Measurements from ENCODE around the gene PPIH.
"Not testable (repeated sequence)": the region's sequence is repeated elsewhere in the genome, so short reads cannot be mapped to it uniquely, and the experiment has no call there.

The PPIH gene

GRCh38 chr1:42657981-42658876 is at the start of gene PPIH:
Gene PPIH, plus strand, starts transcription at chr1:42658423. Its CDS starts 24 bp downstream, at chr1:42658447.
- peak within 1 kb of the TSS; percentile 81 for H3K4me3 ChIP-seq (replicated peaks; ENCODE audit: low read depth, low read length)
- peaks cover 3% of the 10 kb centered on the region; the same call in 1 of the 2 replicates for H3K36me3 ChIP-seq (ENCODE audit: control insufficient read depth, insufficient read depth, low read length)
- peak; percentile 95 for DNase-seq (ENCODE audit: extremely low read depth, insufficient read length)
- H3K27me3 ChIP-seq (replicated peaks; ENCODE audit: control insufficient read depth, insufficient read depth, low read length): no peaks in the 10 kb centered on the region
- TF ChIP-seq, protein P1, sequence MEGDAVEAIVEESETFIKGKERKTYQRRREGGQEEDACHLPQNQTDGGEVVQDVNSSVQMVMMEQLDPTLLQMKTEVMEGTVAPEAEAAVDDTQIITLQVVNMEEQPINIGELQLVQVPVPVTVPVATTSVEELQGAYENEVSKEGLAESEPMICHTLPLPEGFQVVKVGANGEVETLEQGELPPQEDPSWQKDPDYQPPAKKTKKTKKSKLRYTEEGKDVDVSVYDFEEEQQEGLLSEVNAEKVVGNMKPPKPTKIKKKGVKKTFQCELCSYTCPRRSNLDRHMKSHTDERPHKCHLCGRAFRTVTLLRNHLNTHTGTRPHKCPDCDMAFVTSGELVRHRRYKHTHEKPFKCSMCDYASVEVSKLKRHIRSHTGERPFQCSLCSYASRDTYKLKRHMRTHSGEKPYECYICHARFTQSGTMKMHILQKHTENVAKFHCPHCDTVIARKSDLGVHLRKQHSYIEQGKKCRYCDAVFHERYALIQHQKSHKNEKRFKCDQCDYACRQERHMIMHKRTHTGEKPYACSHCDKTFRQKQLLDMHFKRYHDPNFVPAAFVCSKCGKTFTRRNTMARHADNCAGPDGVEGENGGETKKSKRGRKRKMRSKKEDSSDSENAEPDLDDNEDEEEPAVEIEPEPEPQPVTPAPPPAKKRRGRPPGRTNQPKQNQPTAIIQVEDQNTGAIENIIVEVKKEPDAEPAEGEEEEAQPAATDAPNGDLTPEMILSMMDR (IDR thresholded peaks at IDR 0.05; ENCODE audit: insufficient read depth, low read length, poor library complexity, severe bottlenecking): no peak

DNA sequence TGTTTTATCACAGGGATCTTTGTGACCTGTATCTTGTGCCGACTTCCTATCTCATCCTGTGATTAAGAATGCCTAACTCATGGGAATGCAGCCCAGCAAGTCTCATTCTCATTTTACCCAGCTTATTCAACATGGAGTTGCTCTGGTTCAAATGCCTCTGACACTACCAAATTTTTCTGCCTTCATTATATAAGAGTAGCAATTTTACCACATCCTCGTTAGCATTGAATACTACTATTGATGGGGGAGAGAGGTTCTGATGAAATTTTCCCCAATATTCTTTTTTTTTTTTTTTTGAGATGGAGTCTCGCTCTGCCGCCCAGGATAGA is 44.5 kb upstream of the PPIH start:
- TF ChIP-seq, protein P1 (IDR thresholded peaks at IDR 0.05; ENCODE audit: insufficient read depth, low read length, poor library complexity, severe bottlenecking): no peak
- Histone ChIP-seq H3K36me3 (ENCODE audit: control insufficient read depth, insufficient read depth, low read length) (no peaks in the 10 kb centered on the region), H3K27me3 (replicated peaks; ENCODE audit: control insufficient read depth, insufficient read depth, low read length) (no peaks in the 10 kb centered on the region), H3K4me3 (replicated peaks; ENCODE audit: low read depth, low read length) (no peak overlapping the region)
- no peak for DNase-seq (ENCODE audit: extremely low read depth, insufficient read length)

GRCh38 chr1:42618866-42619265 is 39.4 kb upstream of the PPIH start:
- TF ChIP-seq, protein P1 (IDR thresholded peaks at IDR 0.05; ENCODE audit: insufficient read depth, low read length, poor library complexity, severe bottlenecking): no peak
- no peaks in the 10 kb centered on the region for H3K36me3 ChIP-seq (ENCODE audit: control insufficient read depth, insufficient read depth, low read length)
- H3K27me3 ChIP-seq (replicated peaks; ENCODE audit: control insufficient read depth, insufficient read depth, low read length): no peaks in the 10 kb centered on the region
- DNase-seq (ENCODE audit: extremely low read depth, insufficient read length): no peak
- H3K4me3 ChIP-seq (replicated peaks; ENCODE audit: low read depth, low read length): no peak overlapping the region

GRCh38 chr1:42620307-42620706 is 37.9 kb upstream of the PPIH start:
- H3K4me3 ChIP-seq (replicated peaks; ENCODE audit: low read depth, low read length): no peak overlapping the region
- H3K36me3 ChIP-seq (ENCODE audit: control insufficient read depth, insufficient read depth, low read length): no peaks in the 10 kb centered on the region
- TF ChIP-seq, protein P1 (IDR thresholded peaks at IDR 0.05; ENCODE audit: insufficient read depth, low read length, poor library complexity, severe bottlenecking): no peak
- H3K27me3 ChIP-seq (replicated peaks; ENCODE audit: control insufficient read depth, insufficient read depth, low read length): no peaks in the 10 kb centered on the region
- no peak for DNase-seq (ENCODE audit: extremely low read depth, insufficient read length)

GRCh38 chr1:42621180-42621579 is 37.0 kb upstream of the PPIH start:
- not testable (repeated sequence) for H3K4me3 ChIP-seq (replicated peaks; ENCODE audit: low read depth, low read length); H3K36me3 ChIP-seq (ENCODE audit: control insufficient read depth, insufficient read depth, low read length); H3K27me3 ChIP-seq (replicated peaks; ENCODE audit: control insufficient read depth, insufficient read depth, low read length); DNase-seq (ENCODE audit: extremely low read depth, insufficient read length)

DNA sequence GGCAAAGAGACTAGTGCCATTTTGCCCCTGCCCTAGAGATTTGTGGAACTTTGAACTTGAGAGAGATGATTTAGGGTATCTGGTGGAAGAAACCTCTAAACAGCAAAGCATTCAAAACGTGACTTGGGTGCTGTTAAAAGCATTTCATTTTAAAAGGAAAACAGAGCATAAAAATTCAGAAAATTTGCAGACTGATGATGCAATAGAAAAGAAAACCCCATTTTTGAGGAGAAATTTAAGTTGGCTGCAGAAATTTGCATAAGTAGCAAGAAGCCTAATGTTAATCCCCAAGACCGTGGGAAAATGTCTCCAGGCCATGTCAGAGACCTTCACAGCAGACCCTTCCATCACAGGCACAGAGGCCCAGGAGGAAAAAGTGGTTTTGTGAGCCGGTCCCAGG is 31.0 kb upstream of the PPIH start:
- H3K4me3 ChIP-seq (replicated peaks; ENCODE audit: low read depth, low read length); H3K36me3 ChIP-seq (ENCODE audit: control insufficient read depth, insufficient read depth, low read length); DNase-seq (ENCODE audit: extremely low read depth, insufficient read length); H3K27me3 ChIP-seq (replicated peaks; ENCODE audit: control insufficient read depth, insufficient read depth, low read length): not testable (repeated sequence)

Data from GM06990 (cell line).